GM12864 (cell line): ENCODE results near the gene MNT.

ENCODE experiments used
- DNase-seq: peaks from one replicate; pipeline ENCODE4 v3.0.0-alpha.2; 2011; ENCODE audit warnings: low read depth
- H3K4me3 ChIP-seq: 2 replicates; pipeline ENCODE4 v1.5.1; 2011; ENCODE audit warnings: mild to moderate bottlenecking, low read depth, low read length, control low read depth
- TF ChIP-seq, protein P1 (sequence below): IDR thresholded peaks from 2 replicates; pipeline ENCODE4 v1.5.1; 2011; ENCODE audit warnings: low read depth, mild to moderate bottlenecking, moderate library complexity, low read length, control low read depth, inconsistent platforms; ENCODE audit errors: missing control alignments

Gene MNT

DNA sequence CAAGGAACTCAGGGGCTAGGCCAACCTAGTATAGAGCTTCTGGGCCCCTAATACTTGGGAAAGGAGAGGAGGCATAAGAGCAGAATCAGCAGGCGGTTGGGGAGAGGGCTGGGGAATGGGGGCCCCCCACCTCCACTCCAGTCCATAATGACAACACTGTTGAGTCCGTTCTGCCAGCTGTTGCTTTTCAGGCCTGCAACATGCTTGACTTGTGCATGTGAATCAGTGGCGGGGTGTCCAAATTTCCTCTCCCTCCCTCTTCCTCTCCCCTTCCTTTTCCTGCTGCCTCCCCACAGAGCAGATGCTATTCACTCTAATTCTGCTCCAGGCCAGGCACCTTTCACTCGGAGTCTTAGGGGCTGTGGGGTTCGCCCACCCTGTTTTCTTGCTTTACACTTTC lies 31.8 kb downstream of the MNT start:
- DNase-seq = no peak
- no peak overlapping the region for H3K4me3 ChIP-seq
- TF ChIP-seq, protein P1, sequence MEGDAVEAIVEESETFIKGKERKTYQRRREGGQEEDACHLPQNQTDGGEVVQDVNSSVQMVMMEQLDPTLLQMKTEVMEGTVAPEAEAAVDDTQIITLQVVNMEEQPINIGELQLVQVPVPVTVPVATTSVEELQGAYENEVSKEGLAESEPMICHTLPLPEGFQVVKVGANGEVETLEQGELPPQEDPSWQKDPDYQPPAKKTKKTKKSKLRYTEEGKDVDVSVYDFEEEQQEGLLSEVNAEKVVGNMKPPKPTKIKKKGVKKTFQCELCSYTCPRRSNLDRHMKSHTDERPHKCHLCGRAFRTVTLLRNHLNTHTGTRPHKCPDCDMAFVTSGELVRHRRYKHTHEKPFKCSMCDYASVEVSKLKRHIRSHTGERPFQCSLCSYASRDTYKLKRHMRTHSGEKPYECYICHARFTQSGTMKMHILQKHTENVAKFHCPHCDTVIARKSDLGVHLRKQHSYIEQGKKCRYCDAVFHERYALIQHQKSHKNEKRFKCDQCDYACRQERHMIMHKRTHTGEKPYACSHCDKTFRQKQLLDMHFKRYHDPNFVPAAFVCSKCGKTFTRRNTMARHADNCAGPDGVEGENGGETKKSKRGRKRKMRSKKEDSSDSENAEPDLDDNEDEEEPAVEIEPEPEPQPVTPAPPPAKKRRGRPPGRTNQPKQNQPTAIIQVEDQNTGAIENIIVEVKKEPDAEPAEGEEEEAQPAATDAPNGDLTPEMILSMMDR = no peak

DNA sequence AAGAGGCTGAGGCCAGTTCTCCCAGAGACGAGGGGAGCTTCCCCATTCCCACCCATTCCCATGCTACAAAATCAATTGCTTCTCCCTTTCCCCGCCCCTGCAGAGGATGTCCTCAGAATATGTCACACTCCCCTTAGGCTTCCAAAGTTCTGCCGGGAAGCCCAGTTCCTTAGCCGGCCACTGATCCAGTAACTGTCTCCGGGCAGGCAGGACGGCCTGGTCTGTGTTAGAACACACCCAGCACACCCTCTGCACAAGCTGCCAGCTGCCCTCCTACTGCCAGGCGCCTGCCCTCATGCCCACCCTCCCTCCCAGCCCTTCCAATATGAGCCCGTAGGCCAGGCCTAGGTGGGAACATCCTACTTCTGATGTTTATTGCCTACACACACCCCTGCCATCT lies 32.5 kb downstream of the MNT start:
- DNase-seq = no peak
- TF ChIP-seq, protein P1 = no peak
- no peak overlapping the region for H3K4me3 ChIP-seq

DNA sequence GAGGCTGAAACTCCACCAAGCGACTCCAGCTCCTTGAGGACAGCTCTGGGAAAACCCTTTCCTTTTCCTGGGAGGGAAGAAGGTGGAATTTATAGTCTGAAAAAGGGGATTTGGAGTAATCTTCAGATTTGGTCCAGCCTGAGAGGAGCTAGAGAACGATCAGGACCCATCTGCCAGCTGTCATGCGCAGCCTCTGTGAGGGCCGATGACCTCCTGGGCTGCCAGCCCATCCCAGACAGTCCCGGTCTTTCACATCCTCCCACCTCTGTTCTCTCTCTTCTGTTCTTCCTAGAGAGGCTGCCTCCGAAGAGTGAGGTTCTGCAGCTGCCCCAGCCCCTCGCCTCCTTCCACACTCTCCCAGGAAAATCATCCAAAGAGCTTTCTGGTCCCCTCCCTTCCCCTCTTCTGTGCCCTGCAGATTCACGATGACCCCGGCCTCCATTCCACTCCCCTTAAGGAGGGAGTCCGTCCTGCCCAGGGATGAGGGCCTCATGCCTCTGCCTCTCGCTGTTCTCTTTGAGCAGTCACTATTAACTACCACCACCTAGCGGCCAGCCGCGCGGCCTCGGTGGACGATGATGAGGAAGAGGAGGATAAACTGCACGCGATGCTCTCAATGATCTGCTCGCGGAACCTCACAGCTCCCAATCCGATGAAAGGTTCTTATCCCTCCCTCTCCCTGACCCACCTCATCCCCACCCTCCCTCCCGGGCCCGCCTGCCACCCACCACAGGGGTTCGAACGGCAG lies 33.9 kb downstream of the MNT start:
- no peak for DNase-seq
- TF ChIP-seq, protein P1 = no peak
- H3K4me3 ChIP-seq = no peak overlapping the region

DNA sequence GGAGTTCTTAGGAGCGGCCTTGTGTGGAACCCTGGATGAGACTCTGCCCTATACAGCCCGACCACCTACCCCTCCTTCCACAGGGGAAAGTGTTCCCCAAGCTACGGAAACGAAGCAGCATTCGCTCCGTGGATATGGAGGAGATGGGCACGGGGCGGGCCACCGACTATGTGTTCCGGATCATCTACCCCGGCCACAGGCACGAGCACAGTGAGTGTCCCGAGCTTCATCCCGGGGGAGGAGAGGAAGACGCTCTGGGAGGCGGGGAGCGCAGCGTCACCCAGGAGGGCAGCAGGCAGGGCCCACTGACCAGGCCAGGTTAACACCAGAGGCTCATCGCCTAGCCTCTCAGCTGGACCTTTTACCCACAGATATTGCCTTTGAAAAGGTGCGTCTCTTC lies 35.7 kb downstream of the MNT start:
- no peak for DNase-seq
- TF ChIP-seq, protein P1 = no peak
- H3K4me3 ChIP-seq = no peak overlapping the region

DNA sequence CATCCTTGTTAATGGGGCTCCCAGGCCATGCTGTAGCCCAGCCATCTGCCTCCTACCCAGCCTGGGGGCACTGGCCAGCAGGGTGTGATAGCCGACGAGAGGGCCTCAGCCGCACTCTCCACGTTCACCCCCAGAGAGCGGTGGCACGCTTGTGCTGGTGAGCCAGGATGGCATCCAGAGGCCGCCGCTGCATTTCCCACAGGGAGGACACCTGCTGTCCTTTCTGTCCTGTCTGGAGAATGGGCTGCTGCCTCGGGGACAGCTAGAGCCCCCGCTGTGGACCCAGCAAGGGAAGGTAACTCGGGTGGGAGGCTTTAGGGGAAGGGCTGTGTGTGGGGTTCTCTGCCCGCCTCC lies 36.1 kb downstream of the MNT start:
- DNase-seq = no peak
- H3K4me3 ChIP-seq = no peak overlapping the region
- TF ChIP-seq, protein P1 = no peak

DNA sequence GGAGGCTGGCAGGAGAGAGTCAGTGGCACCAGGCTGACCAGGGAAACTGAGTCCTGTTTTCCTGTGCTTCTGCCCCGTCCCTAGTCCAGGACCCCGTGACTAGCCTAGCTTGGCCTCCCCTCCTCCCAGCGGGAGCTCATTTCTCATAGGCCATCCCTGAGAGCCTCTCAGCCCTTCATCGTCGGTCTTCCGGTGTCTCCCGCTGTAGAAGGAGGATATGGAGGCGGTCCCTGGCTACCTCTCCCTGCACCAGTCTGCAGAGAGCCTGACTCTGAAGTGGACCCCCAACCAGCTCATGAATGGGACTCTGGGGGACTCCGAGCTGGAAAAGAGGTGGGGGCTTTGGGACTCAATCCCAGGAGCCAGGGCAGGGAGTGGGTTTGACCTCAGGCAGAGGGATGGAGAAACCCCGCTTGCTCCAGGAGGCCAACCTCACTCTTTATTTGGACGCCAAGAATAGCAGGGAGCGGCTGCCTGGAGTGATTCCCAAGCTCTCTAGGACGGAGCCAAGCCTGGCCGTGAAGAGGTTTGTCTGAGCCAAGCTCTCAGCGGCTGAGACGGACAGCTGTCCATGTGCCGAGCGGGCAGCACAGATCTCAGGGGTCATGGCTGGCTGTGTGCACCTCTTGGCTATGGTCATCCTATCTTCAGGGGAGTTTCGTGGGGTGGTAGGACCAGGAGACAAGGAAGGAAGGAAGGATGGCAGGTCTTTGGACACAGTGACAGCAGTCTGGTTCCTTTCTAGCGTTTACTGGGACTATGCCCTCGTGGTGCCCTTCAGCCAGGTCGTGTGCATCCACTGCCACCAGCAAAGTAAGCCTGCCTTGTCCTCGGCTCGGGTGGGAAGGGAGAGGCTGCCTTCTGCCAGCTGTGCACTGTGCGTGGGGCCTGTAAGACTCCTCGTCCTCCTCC lies 36.8 kb downstream of the MNT start:
- no peak overlapping the region for H3K4me3 ChIP-seq
- TF ChIP-seq, protein P1 = no peak
- DNase-seq = no peak

DNA sequence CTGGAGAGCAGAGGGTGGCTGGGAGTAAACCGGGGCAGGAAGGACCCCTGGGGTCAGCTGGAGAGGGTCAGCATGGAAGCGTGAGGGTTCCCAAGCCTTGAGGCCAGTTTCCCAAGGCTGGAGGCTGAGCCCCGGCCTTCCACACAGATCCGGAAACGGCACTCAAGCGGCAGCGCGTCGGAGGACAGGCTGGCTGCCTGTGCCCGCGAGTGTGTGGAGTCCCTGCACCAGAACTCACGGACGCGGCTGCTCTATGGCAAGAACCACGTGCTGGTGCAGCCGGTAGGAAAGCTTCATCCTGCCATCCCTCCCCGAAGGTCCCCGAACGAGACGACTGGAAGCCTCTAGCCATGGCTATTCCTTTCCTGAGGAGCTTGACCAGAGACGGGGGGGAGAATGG lies 37.5 kb downstream of the MNT start:
- no peak overlapping the region for H3K4me3 ChIP-seq
- TF ChIP-seq, protein P1 = no peak
- no peak for DNase-seq
